ENCODE data around the gene SP9.

Gene SP9

GRCh38 chr2:174333372-174334277 lies 1.1 kb upstream of the SP9 start:
- DNase-seq, result no peak

- no peak for DNase-seq
Observed at GRCh38 chr2:174334278-174334715, 457 bp upstream of the SP9 start.

- DNase-seq, result no peak
Observed at GRCh38 chr2:174335254-174335987, 667 bp downstream of the SP9 start.

GRCh38 chr2:174335988-174336500 lies 1.3 kb downstream of the SP9 start:
- no peak for DNase-seq

GRCh38 chr2:174336501-174337336 lies 2.0 kb downstream of the SP9 start:
- DNase-seq, result peak; percentile 44

- no peak for DNase-seq
Observed at GRCh38 chr2:174337337-174338146, 2.8 kb downstream of the SP9 start.

- DNase-seq, result no peak
Observed at GRCh38 chr2:174338147-174338605, 3.4 kb downstream of the SP9 start.

GRCh38 chr2:174338671-174339560 lies 4.2 kb downstream of the SP9 start:
- no peak for DNase-seq

GRCh38 chr2:174339561-174340399 lies 5.0 kb downstream of the SP9 start:
- no peak for DNase-seq

GRCh38 chr2:174340400-174341292 lies 5.9 kb downstream of the SP9 start:
- DNase-seq, result no peak

- DNase-seq, result peak; percentile 73
Observed at GRCh38 chr2:174341293-174341994, 6.7 kb downstream of the SP9 start.

GRCh38 chr2:174341995-174342685 lies 7.4 kb downstream of the SP9 start:
- DNase-seq, result no peak

GRCh38 chr2:174342686-174343342 lies 8.1 kb downstream of the SP9 start:
- DNase-seq, result no peak

- no peak for DNase-seq
Observed at GRCh38 chr2:174343343-174343622, 8.5 kb downstream of the SP9 start.

GRCh38 chr2:174343623-174344455 lies 9.1 kb downstream of the SP9 start:
- no peak for DNase-seq
